ENCODE data around the gene SAP30L. TPM values are rescaled to one million over a fixed set of nuclear protein-coding genes. Genes with fewer than 3 reads are reported as not detected.

Gene SAP30L
- total and polyA plus RNA-seq, 2 experiments from 2014 or later: 21.4 to 29.3 TPM

- TF ChIP-seq REST (IDR thresholded peaks at IDR 0.05; ENCODE audit: unreplicated experiment): no peak
- TF ChIP-seq POLR2AphosphoS5 (IDR thresholded peaks at IDR 0.05; ENCODE audit: low read depth): no peak
These were observed 35.0 kb downstream of the SAP30L start (continued) for GRCh38 chr5:154480847-154481246.

- TF ChIP-seq EZH2 (IDR thresholded peaks at IDR 0.05; ENCODE audit: low read depth, unreplicated experiment) (peak; percentile 92), CTCF (conservative IDR thresholded peaks at IDR 0.05; ENCODE audit: low read depth in 2 of 2) (no peak), EZH2phosphoT487 (IDR thresholded peaks at IDR 0.05; ENCODE audit: unreplicated experiment) (peak; percentile 18)
- Histone ChIP-seq H3K79me2 (replicated peaks; ENCODE audit: insufficient read depth) (no peaks in the 10 kb centered on the region), H3K4me3 (peak overlapping the region; percentile 50), H3K9me2 (ENCODE audit: insufficient read depth) (no peaks in the 10 kb centered on the region), H3K27ac (ENCODE audit: low read depth) (no peak overlapping the region), H3K4me1 (ENCODE audit: insufficient read depth) (peaks cover 85% of the 10 kb centered on the region), H3K27me3 (ENCODE audit: insufficient read depth) (peaks cover 100% of the 10 kb centered on the region), H3F3A (replicated peaks; ENCODE audit: low read depth) (peaks cover 43% of the 10 kb centered on the region), H3K36me3 (ENCODE audit: insufficient read depth) (no peaks in the 10 kb centered on the region), H2AFZ (no peak overlapping the region), H4K20me1 (replicated peaks; ENCODE audit: insufficient read depth) (peaks cover 34% of the 10 kb centered on the region), H3K4me2 (peak overlapping the region; percentile 68)
- H3K36me3 Mint-ChIP-seq (ENCODE audit: low read depth): no peaks in the 10 kb centered on the region; the same call in 2 of the 3 replicates
- ATAC-seq: no peak
- H3K4me1 Mint-ChIP-seq: peaks cover 68% of the 10 kb centered on the region
- no peaks in the 10 kb centered on the region for H3K9me3 Mint-ChIP-seq
- no peak overlapping the region for H3K27ac Mint-ChIP-seq
- DNase-seq (ENCODE audit: low spot score): peak; percentile 41
- H3K4me3 Mint-ChIP-seq: 0 out of 3 replicates have a peak overlapping the region, but pooled peaks have one; percentile 18
- H3K27me3 Mint-ChIP-seq (ENCODE audit: insufficient read depth, low read depth, poor library complexity): peaks cover 100% of the 10 kb centered on the region
These were observed 36.0 kb downstream of the SAP30L start for GRCh38 chr5:154481584-154482381.
